Muscle of back (tissue), 11 donors: Measurements from ENCODE around the gene PRR14. TPM values are rescaled to one million over a fixed set of nuclear protein-coding genes. Genes with fewer than 3 reads are reported as not detected.
A peak's percentile ranks its signal among the peaks of the same experiment; 100 is the strongest.
"Not testable (repeated sequence)": the region's sequence is repeated elsewhere in the genome, so short reads cannot be mapped to it uniquely, and the experiment has no call there.

Source experiments
- DNase-seq, 3 donors: peaks; one replicate each; pipeline versions ENCODE4 v3.0.0 to v3.0.0-alpha.2; 2013
- polyA plus RNA-seq, 10 donors: library from polyadenylated mRNA; unstranded; fragments of 120-200 nt; gene quantifications; one replicate each; pipeline ENCODE4 v1.2.1, GENCODE V29; 2013; ENCODE audit not compliant: insufficient read length in 10 of 10

Gene PRR14
- polyA plus RNA-seq, 10 donors: 17.8 to 27.5 (median 22.2) TPM

DNA sequence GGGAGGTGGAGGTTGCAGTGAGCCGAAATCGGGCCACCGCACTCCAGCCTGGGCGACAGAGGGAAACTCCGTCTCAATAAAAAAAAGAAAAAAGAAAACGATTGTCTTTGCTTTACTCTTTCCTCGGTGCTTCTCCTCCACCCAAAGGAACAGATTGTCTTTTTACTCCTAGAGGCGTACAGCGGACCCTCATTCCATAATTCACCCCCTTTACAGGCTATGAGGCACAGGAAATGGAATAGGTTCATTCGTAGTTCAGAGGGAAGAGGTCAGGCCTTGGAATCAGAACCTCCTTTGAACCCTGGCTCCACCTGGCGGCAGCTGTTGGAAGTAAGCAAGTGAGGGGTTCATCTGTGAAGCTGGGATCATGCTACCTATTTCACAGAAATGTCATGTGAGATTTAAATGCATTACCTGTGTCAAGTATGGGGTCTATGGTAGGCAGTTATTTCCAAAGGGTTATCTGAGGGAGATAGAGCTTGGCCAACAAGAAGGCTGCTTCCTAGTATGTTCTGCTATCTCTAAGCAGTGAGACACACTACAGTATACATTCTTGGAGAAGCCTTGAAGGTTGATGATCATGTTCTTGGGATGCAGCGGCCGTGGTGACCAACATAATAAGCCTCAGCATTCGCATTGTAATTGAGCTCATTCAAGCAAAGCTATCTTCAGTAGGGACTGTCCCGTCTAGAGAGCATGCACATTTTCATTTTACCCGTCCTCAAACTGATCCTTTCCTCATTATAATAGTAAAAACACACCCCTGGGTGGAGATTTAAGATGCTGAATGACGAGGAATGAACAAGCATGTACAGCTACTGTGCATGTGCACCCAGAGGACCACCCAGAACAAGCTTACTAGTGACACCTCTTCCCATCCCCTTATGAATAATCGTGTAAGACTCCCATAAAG is 21.9 kb upstream of the PRR14 start:
- peak; percentile 67 to 88 (median 83) for DNase-seq

DNA sequence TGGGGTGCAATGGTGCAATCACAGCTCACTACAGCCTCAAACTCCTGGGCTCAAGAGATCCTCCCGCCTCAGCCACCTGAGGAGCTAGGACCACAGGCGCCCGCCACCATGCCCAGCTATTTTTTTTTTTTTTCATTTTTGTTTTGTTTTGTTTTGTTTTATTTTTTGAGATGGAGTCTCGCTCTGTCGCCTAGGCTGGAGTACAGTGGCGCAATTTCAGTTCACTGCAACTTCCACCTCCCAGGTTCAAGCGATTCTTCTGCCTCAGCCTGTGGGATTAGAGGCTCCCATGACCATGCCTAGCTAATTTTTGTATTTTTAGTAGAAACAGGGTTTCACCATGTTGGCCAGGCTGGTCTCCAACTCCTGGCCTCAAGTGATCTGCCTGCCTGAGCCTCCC is 18.3 kb upstream of the PRR14 start:
- DNase-seq: not testable (repeated sequence)

DNA sequence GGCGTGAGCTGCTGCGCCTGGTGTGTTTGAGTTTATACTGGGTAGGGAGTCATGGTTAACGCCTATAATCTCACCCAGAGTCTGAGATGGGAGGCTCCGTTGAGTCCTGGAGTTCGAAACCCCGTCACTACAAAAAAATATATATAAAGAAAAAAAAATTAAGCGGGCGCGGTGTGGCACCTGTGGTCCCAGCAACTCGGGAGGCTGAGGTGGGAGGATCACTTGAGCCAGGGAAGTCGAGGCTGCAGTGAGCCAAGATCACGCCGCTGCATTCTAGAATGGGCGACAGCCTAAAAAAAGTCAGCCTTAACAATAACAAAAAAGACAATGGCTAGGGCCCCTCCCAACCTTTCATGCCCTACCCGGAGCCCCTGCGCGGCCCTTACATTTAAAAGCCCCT is 17.2 kb upstream of the PRR14 start:
- no peak for DNase-seq

DNA sequence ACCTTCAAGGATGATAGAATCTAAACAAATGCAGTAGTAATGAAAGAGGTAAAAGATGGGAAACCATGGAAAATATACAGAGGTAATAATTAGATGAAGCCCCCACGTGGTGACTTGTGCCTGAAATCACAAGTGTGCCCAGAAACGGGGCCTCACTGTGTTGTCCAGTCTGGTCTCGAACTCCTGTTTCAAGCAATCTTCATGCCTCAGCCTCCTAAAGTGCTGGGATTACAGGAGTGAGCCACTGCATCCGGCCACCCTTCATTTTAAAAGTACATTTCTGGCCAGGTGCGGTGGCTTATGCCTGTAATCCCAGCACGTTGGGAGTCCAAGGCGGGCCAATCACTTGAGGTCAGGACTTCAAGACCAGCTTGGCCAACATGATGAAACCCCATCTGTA is 14.2 kb upstream of the PRR14 start:
- DNase-seq: no peak

DNA sequence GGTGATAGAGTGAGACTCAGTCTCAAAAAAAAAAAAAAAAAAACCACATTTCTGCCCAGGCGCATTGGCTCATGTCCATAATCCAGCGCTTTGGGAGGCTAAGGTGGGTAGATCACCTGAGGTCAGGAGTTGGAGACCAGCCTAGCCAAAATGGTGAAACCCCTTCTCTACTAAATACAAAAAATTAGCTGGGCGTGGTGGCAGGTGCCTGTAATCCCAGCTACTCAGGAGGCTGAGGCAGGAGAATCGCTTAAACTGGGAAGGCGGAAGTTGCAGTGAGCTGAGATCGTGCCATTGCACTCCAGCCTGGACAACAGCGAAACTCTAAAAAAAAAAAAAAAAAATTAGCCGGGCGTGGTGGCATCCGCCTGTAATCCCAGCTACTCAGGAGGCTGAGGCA is 13.6 kb upstream of the PRR14 start:
- DNase-seq: not testable (repeated sequence)

DNA sequence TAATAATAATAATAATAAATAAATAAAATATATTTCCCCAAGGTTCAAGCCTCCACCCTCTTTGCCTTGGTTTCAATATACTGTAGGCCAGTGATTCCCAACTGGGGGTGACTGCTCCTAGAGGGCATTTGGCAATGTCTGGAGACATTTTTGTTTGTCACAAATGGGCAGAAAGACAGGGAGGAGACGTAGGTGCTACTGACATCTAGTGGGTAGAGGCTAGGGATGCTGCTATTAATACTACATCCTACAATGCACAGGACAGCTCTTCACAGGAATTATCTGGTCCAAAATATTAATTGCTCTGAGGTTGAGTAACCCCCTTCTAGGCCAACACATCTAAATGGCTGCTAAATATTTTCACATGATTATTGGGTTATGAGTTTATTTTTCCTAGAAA is 12.8 kb upstream of the PRR14 start:
- no peak for DNase-seq

DNA sequence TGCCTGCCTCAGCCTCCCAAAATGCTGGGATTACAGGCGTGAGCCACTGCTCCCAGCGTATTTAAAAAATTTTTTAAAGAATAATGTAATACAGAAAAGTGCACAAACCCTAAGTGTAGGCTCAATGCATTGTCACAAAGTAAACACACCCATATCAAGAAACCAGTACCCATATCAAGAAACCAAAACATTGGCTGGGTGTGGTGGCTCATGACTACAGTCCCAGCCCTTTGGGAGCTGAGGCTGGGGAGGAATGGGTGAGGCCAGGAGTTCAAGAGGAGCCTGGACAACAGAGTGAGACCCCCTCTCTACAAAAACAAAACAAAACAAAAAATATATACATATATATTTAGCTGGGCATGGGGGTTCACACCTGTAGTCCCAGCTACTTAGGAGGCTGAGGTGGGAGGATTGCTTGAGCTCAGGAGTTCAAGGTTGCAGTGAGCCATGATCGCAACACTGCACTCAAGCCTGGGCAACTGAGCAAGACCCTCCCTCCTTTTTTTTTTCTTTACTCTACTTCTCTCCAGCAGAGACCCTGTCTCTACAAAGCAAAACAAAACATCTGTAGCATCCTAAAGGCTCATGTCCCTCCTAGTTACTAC is 9.3 kb upstream of the PRR14 start:
- no peak for DNase-seq

DNA sequence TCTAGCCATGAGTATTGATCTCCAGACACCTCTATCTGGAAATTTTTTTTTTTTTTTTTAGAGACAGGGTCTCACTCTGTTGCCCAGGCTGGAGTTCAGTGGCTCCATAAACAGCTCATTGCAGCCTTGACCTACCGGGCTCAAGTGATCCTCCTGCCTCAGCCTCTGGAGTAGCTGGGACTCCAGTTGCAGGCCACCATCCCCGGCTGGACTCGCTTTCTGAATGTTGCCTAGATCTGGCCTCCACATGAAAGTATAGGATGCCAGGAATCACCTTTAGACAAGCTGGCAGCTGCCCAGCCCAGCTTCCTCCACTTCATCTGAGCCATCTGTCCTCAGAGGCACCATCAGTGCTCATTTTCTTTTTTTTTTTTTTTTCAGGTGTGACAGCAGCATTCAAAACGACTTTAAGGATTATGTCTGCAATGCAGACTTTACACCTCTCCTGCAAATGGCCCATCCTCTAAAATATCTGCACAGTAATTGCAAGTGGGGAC is 6.4 kb upstream of the PRR14 start:
- DNase-seq: no peak

DNA sequence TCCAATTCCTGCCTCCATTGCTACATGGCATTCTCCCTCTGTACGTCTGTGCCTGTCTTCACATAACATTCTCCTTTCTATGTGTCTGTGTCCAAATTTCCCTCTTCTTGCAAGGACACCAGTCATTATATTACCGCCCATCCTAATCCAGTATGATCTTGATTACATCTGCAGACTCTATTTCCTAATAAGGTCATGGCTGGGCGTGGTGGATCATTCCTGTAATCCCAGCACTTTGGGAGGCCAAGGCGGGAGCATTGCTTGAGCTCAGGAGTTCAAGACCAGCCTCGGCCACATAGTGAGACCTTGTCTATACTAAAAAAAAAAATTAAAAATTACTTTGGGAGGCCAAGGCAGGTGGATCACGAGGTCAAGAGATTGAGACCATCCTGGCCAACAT is 5.0 kb upstream of the PRR14 start:
- DNase-seq: no peak

DNA sequence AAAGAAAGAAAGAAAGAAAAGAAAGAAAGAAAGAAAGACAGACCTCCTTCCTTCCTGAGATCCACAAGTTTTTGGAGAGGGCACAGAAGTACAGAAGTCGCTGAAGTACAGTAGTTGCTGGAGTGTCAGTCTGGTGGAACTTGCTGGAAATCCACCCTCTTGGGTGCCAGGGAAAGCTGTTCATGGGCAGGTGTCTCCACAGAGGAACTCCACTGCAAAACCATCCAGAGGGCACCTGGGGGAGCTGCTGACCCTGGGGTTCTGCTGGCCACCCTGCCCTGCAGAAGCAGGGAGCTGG is 3.5 kb upstream of the PRR14 start:
- no peak for DNase-seq

DNA sequence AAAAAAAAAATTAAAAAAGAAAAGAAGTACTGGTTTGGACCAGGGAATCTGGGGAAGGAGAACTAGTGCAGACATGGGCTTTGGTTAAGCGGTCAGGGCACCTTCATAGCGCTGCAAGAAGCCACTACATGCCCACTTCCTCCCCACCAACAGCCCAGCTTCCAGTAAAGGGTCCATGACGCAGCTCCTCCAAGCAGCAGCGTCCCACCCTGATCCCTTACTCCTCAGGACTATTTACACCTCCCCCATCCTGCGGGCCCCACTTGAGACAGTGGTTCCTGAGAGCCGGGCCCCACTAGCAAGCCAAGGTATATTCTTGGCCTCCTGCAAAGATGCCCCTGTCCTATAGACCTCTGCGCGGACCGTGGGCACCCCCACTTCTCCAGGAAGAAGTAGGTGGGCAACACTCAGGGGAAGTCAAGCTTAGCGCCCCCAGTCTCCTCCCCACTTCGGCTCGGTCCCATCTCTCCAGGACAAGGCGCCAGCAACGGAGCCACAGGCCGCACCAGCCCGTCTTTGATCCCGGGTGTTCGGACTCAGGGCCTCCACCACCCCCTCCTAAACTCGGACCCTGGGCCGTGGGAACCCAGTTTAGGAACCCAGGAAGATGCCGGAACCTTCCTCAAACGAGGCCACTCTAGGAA is 913 bp upstream of the PRR14 start:
- DNase-seq: no peak

DNA sequence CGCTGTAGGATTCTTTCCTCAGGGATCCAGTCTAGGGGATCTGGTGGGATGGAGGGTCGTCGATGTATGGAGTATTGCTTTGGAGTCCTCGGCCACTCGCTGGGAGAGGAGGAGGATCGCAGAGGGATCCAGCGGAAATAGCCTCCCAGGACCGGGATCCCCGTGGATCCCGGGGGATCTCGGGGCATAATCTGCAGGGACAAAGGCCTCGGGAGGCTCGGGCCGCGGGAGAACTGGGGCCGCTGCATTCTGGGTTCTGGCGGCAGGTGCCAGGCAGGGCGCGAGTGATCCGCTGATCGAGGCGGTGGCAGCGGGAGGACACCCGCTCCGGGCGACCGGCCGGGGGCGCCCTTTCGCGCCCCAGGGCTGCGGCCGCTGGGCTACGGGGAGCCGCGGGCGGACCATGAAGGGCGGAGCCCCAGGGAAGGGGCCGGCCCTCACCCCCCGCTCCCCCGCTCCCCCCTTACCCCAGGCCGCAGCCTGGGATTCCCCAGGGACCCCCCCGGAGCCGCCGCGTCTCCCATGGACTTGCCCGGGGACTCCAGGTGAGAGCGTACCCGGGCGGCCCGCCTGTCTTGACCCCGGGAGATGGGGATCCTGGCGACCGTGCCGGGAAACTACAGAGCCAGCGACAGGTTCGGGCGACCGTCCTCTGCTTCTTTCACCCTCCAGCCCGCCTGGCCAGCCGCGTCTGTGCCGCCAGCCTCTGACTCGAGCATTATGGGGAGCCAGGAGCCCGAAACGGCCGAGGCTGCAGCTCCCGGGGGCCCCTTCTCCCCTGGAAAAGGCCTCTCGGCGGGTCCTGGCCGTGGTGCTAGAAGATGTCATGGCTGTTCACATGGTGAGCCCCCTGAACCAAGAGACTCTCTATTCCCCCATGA is 604 bp downstream of the PRR14 start:
- DNase-seq: peak in 1 of 3 donors; percentile 54

DNA sequence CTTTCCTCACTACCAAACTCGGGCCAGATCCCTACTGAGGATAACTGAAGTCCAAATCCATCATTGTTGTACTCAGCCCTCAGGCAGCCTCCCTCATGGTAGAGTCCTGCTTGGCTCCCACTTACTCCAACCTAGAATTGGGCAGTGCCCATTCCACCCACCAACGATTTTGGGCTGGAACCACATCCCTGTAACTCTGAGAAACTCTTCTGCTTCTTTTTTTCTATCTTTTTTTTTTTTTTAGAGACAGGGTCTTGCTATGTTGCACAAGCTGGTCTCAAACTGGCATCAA is 1.2 kb downstream of the PRR14 start:
- no peak for DNase-seq

DNA sequence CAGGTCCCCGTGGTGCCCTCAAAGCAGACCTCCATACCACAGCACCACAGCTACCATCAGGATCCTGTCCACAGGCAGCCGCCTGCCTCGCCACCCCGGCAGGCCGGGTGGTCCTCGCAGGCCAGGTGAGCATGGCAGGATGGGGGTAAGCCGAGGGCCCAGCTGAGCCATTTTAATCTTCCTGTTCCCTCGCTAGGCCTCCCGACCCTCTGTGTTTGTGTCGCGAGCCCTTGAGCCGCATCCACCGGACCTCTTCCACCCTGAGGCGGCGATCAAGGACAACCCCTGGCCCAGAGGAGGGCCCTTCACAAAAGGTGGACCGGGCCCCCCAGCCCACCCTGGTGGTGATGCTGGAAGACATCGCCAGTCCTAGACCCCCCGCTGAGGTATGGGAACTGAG is 2.0 kb downstream of the PRR14 start:
- no peak for DNase-seq

DNA sequence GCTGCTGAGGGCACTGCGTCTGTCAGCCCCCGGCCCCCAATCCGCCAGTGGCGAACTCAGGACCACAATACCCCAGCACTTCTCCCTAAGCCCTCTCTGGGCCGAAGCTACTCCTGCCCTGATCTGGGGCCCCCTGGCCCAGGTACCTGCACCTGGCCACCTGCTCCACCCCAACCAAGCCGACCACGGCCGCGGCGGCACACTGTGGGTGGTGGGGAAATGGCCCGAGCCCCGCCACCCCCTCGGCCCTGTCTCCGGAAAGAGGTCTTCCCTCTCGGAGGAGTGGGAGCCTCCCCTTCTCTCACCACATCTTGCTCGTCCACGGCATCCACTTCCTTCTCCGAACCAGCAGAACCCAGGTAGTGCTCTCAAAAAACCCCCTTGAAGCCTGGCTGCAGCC is 4.1 kb downstream of the PRR14 start:
- no peak for DNase-seq

DNA sequence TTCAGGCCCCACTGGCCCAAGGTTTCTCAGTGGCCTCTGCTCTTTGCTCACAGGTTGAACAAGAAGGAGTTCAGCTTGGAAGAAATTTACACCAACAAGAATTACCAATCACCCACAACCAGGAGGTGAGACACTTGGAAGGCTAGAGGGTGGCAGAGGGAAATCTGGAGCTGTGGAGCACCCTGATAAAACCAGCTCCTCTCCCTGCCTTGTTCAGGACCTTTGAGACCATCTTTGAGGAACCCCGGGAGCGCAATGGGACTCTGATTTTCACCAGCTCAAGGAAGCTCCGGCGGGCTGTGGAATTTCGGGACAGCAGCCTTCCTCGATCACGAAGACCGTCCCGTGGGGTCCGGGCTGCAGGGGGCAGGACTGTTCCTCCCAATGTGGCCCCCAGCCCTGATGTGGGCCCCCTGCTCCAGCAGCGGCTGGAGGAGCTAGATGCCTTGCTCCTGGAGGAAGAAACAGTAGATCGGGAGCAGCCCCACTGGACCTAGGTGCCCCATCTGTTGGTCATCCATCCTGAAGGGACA is 5.1 kb downstream of the PRR14 start:
- no peak for DNase-seq

DNA sequence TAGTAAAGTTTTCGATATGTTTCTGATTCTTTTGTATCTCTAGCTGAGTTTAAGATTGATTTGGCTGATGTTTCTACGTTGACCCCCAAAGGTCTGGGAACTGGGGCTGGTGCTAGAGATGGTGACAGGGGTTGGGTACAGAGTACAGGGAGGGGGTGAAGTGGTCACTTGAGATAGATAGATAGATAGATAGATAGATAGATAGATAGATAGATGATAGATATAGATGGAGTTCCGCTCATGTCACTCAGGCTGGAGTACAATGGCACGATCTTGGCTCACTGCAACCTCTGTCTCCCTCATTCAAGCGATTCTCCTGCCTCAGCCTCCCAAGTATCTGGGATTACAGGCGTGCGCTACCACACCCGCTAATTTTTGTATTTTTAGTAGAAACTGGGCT is 5.6 kb downstream of the PRR14 start:
- no peak for DNase-seq

DNA sequence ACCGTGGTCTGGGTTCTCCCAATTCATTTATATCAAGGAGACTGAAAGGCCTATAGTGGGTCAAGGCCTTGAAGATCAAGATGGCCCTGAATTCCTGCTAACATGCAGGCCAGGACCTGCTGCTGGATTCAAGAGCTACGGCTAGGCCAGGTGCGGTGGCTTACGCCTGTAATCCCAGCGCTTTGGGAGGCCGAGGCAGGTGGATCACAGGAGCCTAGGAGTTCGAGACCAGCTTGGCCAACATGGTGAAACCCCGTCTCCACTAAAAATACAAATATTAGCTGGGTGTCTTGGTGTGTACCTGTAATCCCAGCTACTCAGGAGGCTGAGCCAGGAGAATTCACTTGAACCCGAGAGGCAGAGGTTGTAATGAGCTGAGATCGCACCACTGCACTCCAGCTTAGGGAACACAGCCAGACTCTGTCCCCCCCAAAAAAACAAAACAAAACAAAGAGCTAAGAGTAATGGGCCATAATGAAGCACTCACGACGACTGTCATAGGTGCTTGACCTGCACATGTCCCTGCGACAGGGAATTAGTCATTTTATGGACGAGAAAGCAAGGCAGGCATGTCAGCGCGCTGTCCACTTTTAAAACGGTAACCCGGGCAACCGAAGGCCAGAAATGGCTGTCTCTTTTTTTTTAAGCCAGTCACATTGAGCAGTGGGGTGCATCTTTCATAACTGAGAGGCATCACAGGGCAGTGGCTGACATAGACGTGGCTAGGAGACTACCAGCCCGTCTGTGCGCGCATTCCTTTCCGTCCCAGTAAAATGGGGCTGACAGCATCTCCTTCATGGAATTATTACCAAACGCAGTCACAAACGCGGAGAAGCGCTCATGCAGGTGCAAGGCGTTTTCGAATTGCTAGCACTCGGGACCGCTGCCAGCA is 6.5 kb downstream of the PRR14 start:
- no peak for DNase-seq

DNA sequence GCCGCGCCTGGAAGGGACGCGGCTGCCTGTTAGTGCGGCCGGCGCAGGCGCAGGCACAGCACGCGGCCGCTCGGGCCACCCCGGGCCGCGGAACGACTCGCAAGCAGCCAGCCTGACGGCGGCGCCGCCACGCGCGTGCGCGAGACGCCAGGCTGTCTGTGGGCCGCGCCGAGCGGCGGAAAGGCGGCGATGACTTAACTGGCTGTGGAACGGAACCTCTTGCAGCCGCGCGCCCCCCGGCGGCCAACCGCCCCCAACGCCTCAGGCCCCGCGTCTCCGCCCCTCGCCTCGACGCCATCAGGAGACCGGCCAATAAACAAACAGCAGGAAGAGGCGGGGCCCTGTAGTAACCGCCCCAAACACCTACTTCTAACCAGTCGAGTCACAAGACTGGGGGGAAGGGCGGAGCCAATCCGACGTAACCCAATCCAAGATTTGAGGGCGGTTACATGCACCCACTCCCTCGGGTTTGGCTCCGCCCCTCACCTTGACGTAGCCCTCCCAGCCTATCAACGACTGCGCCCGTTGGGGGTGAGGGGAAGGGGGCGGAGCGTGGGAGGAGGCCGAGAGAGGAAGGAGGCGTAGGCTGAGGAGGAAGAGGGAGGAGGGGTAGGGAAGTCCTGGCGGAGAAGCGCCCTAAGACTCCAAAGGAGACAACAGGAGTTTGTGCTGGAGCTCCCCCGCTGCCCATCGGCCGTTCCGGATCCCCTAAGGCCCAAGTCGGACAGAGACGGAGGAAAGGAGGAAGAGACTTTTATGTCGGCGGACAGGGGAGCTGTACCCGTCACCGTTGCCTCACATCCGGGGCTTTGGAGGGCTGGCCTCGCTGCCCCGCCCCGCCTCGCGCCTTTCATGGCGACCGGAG is 7.3 kb downstream of the PRR14 start, which contains the start of gene FBRS:
Gene FBRS, plus strand, starts transcription at position 566 of the 865 bp plus-strand sequence. CDS start 1,088 bp downstream, outside the sequence.
- peak; percentile 100 for DNase-seq
